ENCODE measurements around the gene GPR142. TPM values are rescaled to one million over a fixed set of nuclear protein-coding genes. Genes with fewer than 3 reads are reported as not detected.

The GPR142 gene
- total RNA-seq, 1 donor from 2014 or later = 20.7 TPM

- no peak overlapping the region for H3K27ac Mint-ChIP-seq (ENCODE audit: unreplicated experiment)
- H3K27me3 Mint-ChIP-seq (ENCODE audit: unreplicated experiment) = peaks cover 9% of the 10 kb centered on the region
- H3K9me3 Mint-ChIP-seq (ENCODE audit: unreplicated experiment) = peaks cover 5% of the 10 kb centered on the region
- no peak for DNase-seq
- H3K4me3 Mint-ChIP-seq (ENCODE audit: unreplicated experiment) = no peak overlapping the region
- H3K36me3 Mint-ChIP-seq (ENCODE audit: unreplicated experiment) = peaks cover 5% of the 10 kb centered on the region
- TF ChIP-seq, protein P1, sequence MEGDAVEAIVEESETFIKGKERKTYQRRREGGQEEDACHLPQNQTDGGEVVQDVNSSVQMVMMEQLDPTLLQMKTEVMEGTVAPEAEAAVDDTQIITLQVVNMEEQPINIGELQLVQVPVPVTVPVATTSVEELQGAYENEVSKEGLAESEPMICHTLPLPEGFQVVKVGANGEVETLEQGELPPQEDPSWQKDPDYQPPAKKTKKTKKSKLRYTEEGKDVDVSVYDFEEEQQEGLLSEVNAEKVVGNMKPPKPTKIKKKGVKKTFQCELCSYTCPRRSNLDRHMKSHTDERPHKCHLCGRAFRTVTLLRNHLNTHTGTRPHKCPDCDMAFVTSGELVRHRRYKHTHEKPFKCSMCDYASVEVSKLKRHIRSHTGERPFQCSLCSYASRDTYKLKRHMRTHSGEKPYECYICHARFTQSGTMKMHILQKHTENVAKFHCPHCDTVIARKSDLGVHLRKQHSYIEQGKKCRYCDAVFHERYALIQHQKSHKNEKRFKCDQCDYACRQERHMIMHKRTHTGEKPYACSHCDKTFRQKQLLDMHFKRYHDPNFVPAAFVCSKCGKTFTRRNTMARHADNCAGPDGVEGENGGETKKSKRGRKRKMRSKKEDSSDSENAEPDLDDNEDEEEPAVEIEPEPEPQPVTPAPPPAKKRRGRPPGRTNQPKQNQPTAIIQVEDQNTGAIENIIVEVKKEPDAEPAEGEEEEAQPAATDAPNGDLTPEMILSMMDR (IDR thresholded peaks at IDR 0.05; ENCODE audit: partially characterized antibody, unreplicated experiment) = no peak
- peaks cover 13% of the 10 kb centered on the region for H3K4me1 Mint-ChIP-seq (ENCODE audit: low read depth, unreplicated experiment)
Measured at GRCh38 chr17:74343526-74344284, 23.6 kb upstream of the GPR142 start.

DNA sequence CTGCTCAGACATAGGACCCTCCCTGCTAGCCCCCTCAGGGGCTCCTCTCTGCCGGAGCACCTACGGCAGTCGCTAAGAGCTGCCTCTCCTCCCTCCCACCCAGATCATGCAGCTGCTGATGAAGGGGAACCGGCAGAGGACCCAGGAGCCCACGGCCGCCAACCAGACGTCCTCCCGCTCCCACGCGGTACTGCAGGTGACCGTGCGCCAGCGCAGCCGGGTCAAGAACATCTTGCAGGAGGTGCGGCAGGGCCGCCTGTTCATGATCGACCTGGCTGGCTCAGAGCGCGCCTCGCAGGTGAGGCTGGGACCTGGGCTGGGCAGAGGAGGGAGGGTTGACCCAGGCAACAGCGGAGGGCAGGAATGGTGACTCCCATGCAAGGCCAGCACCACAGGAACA, 22.6 kb upstream of the GPR142 start:
- Mint-ChIP-seq H3K4me3 (ENCODE audit: unreplicated experiment) (no peak overlapping the region), H3K27ac (ENCODE audit: unreplicated experiment) (no peak overlapping the region), H3K9me3 (ENCODE audit: unreplicated experiment) (peaks cover 5% of the 10 kb centered on the region), H3K36me3 (ENCODE audit: unreplicated experiment) (peaks cover 5% of the 10 kb centered on the region), H3K4me1 (ENCODE audit: low read depth, unreplicated experiment) (peaks cover 14% of the 10 kb centered on the region), H3K27me3 (ENCODE audit: unreplicated experiment) (peaks cover 9% of the 10 kb centered on the region)
- peak; percentile 14 for DNase-seq
- TF ChIP-seq, protein P1 (IDR thresholded peaks at IDR 0.05; ENCODE audit: partially characterized antibody, unreplicated experiment) = no peak

- Mint-ChIP-seq H3K27me3 (ENCODE audit: unreplicated experiment) (peaks cover 10% of the 10 kb centered on the region), H3K9me3 (ENCODE audit: unreplicated experiment) (peaks cover 3% of the 10 kb centered on the region), H3K36me3 (ENCODE audit: unreplicated experiment) (peaks cover 5% of the 10 kb centered on the region), H3K4me1 (ENCODE audit: low read depth, unreplicated experiment) (peaks cover 11% of the 10 kb centered on the region), H3K4me3 (ENCODE audit: unreplicated experiment) (no peak overlapping the region), H3K27ac (ENCODE audit: unreplicated experiment) (no peak overlapping the region)
- peak; percentile 8 for DNase-seq
- TF ChIP-seq, protein P1 (IDR thresholded peaks at IDR 0.05; ENCODE audit: partially characterized antibody, unreplicated experiment) = no peak
Measured at GRCh38 chr17:74345433-74346241, 21.7 kb upstream of the GPR142 start.

- H3K27me3 Mint-ChIP-seq (ENCODE audit: unreplicated experiment) = peaks cover 18% of the 10 kb centered on the region
- no peak overlapping the region for H3K4me3 Mint-ChIP-seq (ENCODE audit: unreplicated experiment)
- no peak for DNase-seq
- peaks cover 5% of the 10 kb centered on the region for H3K36me3 Mint-ChIP-seq (ENCODE audit: unreplicated experiment)
- TF ChIP-seq, protein P1 (IDR thresholded peaks at IDR 0.05; ENCODE audit: partially characterized antibody, unreplicated experiment) = no peak
- peaks cover 4% of the 10 kb centered on the region for H3K9me3 Mint-ChIP-seq (ENCODE audit: unreplicated experiment)
- peaks cover 11% of the 10 kb centered on the region for H3K4me1 Mint-ChIP-seq (ENCODE audit: low read depth, unreplicated experiment)
- H3K27ac Mint-ChIP-seq (ENCODE audit: unreplicated experiment) = no peak overlapping the region
Measured at GRCh38 chr17:74347646-74348045, 19.7 kb upstream of the GPR142 start.

- peak overlapping the region; percentile 11 for H3K27ac Mint-ChIP-seq (ENCODE audit: unreplicated experiment)
- TF ChIP-seq, protein P1 (IDR thresholded peaks at IDR 0.05; ENCODE audit: partially characterized antibody, unreplicated experiment) = no peak
- H3K4me3 Mint-ChIP-seq (ENCODE audit: unreplicated experiment) = no peak overlapping the region
- H3K4me1 Mint-ChIP-seq (ENCODE audit: low read depth, unreplicated experiment) = peaks cover 12% of the 10 kb centered on the region
- H3K36me3 Mint-ChIP-seq (ENCODE audit: unreplicated experiment) = peaks cover 5% of the 10 kb centered on the region
- DNase-seq = no peak
- H3K9me3 Mint-ChIP-seq (ENCODE audit: unreplicated experiment) = peaks cover 11% of the 10 kb centered on the region
- H3K27me3 Mint-ChIP-seq (ENCODE audit: unreplicated experiment) = peaks cover 27% of the 10 kb centered on the region
Measured at GRCh38 chr17:74349120-74349519, 18.2 kb upstream of the GPR142 start.
